GM19043 (cell line): ENCODE results near the gene CEP152.

ENCODE experiments used
- ATAC-seq: cut with Tn5 transposase; IDR thresholded peaks from one replicate; pipeline ENCODE4 v1.9.1; 2021; ENCODE audit warnings: low read depth; ENCODE audit not compliant: unreplicated experiment

Gene CEP152

DNA sequence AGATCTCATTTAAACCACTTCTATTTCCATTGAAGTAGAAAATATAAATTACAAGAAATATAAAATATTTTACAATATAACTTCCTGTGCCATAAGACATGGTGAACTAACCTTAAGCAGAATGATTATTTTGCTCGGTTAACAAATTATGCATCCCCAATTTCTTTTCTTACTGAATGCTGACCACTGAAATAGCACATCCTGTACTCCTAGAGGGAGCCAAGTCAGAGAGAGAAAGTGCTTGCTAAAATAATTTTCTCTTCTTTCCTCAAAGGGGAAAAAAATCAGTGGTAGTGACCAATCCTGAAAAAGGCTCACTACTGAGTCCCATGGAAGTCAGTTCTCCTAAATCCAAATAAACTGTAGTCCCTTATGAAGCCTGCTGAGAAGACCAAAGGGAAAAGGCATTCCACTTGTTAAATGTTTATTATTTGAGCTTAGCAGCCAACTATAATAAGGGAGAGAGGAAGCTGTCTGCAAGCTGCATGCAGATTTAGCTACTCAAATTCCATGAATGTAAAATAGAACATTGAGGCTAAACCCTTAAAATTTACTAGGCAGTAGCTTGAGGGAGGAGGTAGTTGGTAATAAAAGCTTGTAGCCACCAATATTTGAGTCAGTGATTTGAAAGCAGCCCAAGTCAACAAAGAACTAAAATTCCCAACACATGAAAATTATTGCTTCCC is 33.1 kb downstream of the CEP152 start:
- no peak for ATAC-seq

DNA sequence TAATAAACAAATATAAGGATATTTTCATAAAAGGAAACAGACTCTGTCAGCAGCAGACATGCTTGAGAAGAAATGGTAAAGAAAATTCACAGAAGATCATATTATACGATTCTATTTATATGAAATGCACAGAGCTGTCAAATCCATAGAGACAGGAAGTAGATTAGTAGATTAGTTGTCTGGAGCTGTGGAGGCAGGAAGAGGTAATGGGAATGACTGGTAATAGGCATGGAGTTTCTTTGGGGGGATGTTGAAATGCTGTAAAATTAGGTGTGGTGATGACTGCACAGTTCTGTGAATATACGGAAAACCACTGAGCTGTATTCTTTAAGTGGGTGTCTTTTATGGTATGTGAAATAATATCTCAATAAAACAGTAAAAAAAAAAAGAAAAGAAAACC is 35.3 kb downstream of the CEP152 start:
- ATAC-seq: no peak

DNA sequence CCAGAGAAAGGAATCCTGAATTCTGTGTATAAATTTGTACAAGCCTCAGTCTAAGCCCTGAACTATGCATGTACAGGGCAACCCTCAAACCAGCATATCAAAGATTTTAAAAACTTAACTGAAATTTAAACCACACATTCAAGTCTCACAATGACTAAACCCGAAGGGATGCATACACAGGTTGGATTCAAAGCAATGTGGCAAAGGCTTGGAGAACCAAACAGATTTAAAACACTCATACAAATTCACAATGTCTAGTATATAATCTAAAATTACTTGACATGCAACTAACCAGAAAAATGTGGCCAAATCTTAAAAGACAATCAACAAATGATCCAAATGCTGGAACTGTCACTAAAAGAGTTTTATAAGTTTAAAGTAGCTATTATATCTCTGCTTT is 36.4 kb downstream of the CEP152 start:
- no peak for ATAC-seq

DNA sequence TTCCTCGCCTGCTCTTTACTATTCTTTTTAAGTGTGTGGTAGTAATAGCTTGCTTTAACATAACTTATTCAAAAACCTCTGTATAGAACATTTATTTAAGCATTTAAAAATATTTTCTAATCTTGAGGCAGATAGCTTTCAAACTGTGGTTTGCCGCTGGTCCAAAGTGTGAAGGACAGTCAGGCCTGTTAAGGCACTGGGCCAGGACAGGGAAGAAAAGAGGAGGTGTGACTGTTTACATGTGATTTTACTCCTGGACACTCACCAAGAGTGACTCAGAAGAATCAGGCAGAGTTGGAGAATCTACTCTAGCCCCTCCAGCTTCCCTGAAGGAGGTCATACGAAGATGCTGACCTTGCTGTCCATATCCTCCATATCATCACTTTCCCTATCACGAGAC is 44.7 kb downstream of the CEP152 start:
- no peak for ATAC-seq

DNA sequence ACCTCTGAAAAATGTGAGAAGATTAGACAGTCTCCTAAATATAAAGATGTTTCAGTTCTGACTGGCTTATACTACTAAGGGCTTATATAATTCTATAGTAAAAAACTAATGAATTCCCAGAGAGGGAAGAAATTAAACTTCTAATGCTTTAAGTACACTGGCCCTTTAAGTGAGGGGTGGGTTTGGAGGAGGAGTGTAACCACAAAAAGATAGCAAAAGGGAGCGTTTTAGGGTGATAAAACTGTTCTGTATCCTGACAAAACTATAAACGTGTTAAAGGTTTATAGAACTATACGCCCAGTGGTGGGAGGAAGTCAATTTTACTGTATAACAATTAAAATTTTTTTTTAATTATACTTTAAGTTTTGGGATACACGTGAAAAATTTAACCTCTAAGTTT is 45.8 kb downstream of the CEP152 start:
- ATAC-seq: no peak

DNA sequence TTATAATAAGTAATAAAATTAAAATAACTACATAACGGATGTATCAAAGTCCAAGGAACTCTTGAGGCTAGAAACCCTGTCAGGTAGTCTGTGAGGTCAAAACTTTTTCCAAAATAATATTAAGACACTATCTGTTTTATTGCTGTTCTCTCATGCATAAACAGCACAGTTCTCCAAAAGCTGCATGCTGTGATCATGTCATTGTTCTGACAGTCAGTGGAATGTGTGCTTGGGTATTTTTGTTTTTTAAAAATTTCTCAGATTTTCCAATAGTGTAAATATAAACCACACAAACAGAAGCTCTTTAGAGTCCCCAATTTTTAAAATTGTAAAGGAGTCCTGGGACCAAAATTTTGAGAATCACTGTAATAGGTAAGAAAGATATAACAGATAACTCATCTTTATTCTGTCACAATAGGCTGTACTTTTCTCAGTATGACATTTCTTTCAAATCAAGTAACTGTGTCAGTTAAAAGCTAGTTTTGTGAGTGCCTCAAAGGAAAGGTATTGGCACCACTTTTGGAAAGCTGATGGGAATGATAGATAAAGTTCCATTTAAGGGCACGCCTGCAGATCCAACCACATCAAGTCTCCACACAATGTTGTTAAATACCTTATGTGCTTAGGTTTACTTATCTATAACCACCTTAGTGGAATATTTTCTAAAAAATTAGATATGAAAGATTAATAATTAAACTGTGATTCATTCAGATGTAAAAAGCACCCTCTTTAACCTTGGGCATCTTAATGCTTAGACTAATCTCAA is 49.3 kb downstream of the CEP152 start:
- no peak for ATAC-seq

DNA sequence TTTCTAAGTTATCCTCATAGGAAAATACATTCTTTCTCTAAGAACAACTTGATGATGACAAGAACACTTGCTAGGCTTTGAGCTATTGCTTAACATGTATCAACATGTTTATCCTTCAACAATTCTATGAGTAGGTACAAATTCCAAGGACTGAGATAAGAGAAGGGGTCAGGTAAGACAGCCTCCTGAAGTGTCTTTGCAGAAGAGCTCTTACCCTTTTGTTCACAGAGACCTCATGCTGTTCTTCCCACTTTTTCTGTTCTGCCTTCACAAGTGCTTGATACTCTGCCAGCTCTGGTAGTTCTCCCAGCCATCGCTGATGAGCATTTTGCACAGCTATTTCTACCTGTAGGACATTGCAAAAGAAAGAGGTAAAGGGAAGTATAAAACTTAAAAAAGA is 50.9 kb downstream of the CEP152 start:
- no peak for ATAC-seq

DNA sequence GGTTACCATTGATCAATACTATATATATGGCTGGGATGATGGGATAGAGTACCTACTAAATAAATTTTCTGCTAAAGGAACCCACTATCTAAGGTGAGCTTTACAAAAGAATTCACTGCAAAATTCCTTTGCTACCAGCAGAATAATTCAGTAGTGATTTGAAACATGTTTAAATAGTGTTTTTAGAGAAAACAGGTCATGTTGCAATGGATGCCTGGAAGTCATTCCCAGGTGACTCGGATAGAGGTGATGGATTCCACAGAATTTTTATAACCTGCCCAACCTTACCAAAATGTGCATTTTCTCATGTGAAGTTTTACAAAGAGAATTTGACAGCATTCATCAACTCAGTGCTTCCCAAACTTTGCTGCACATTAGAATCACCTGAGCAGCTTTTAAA is 53.2 kb downstream of the CEP152 start:
- no peak for ATAC-seq

DNA sequence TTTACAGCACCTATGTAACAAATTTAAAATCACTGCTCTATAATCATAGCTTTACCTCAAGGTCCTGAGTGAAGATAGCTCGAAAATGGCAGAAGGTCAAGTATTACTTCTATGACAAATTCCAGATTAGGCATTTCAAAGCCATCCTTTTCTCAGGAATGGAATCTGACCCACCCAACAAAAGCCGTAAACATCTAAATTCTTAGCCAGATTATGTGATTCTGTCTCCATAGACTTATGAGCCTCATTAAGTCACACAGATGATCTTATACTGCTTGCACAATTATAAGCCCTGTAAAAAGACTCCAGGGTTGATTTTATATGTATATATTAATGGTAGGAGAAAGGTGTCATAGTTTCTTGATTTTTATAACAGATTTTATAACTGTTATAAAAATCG is 56.9 kb downstream of the CEP152 start:
- no peak for ATAC-seq

DNA sequence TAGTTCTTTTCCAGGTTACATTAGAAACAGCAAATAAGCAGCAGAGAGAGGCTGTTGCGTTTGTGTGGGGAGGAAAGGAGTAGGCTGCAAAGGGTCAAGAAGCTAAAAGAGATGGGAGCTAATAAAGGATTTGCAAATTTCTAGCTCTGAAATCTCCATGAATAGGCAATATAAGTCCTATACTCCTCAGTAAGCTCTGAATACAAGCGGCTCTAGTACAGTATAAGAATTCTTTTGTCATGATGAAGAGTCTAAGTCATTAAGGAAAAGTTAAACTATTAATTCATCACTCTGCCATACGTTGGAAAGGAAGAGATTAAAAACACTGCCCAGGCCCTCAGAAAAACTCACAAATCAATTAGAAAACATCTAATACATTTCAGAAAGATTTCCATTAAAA is 59.3 kb downstream of the CEP152 start:
- no peak for ATAC-seq

DNA sequence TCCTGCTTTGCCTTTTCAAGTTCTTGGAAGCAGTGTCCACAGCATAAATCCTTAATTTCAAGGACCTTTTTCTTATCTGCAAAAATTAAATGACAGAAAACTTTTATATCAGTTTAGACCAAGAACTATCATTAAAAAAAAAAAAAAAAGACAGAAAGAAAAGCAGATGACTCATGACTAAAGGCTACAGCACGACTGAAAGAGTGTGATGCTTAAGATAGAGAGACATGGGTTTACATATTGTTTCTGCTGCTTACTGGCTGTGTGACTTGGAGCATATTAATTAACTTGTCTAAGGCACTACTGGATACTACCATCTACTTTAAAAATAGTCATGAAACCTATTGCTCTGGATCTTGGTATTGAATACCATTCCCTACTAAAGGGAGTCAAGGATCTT is 62.3 kb downstream of the CEP152 start:
- ATAC-seq: no peak

DNA sequence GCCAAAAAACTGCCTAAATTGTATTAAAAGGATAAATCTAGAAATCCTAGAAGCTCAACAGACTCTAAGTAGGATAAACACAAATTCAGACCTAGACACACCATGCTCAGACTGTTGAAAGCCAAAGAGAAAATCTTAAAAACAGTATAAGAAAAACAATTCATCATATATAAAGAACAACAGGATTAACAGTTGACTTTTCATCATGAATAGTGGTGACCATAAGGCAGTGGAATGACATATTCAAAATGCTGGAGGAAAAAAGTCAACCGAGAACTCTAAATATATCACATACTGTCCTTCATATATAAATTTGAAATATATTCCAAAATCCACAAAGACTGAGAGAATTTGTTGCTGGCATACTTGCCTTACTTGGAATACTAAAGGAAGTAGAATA is 77.3 kb downstream of the CEP152 start:
- ATAC-seq: no peak

DNA sequence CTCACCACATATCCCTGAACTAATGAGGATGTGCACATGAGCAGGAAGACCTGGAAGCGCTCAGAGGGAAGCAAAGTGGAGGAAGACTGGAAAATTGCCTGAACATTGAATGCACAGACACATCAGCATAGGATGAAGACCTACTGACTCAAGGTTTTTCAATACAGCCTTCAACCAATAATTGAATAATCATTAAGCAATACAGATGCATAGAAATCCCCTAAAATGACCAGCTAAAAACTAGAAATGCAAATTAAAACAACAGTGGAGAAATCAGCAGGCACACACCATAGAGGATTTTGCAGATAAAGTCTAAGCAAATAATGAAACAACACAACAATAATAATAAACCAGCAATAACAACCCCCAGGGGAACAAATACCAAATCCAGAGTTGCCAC is 80.4 kb downstream of the CEP152 start:
- no peak for ATAC-seq

DNA sequence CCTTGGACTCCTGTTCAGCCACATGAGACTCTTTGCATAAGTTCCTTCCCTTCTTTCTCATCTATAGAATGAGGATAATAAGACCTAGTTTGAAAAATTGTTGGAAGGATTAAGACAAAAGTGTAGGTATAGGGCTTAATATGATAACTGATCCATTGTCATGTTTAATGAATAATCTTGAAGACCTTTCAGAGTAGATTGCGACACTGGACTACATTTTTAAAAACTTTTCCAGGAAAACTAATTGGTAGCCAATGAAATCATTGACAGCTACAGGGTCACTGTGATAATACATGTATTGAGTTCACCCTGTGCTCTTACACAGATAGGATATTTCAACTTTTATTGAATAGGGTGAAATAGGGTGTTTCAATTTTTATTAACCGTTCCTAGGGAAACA is 86.9 kb downstream of the CEP152 start:
- no peak for ATAC-seq

DNA sequence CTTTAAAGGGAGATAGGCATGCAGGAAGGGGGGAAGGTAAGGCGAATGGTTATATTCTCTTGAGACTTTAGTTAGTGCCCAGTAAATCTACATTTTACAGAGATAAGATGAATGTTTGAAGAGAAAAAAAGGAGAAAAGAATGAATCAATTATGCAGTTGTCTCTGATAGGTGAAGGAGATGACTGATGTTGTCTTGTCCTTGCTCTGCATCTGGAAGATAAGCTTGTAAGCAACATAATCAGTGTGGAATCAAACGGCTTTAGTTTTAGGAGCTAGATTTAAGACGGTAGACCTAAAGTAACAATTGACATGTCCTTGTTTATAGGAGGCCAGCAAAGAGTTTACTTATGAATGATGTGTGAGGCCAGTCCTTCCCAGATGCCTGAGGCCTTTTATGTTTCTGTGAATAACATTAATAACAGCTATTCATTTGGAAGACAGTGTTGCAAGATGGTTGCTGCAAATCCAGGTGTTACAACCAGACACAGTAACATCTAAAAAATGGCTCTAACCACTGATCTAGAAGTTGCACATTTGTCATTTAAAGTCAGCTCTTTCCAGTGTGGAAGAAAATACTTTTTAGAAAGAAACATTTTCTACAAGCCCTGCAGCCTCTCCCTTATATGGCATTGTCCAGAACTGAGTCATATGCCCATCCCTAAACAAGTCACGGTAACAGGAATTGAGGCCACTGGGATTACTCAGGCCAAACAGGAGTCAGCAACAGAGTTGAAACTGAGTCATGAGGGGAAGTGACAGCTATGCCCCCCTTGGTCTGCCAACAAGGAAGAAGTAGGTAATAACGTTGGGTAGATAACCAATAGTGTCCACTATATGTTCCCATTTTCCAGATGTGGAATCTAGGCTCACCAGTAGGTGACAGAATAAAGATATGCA is 87.9 kb downstream of the CEP152 start:
- no peak for ATAC-seq

DNA sequence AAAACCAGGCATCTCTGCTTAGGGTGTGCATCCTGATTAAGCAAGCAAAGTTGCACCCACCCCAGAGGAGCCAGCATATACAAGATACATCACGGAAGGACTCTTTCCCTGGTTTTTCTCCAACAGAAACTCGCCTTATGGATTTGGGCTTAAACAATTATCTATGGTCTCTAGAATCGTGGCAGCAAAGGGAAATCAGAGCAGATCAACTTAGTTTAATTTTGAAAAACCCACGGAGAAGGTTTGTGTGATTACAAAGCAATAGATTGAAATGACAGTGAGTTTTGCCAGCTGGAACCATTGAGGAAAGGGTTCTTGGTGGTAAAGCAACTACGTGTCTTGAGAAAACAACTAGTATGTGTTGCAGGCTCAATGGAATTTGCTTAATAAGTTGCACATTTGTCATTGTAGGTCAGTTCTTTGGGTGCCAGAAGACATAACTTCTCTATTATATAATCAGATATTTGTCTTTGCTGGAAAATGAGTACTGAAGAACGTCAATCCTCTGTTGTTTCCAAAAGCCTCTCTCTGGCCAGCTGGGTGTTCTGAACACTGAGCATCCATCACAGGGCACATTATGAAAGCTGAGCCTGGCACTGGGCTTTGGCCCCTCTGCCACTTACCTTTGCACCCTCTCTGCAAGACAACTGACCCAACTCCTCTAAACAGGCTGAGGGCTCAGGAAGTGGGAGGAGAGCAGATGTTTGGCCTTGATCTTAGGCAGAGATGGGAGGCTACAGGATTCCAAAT is 89.6 kb downstream of the CEP152 start:
- ATAC-seq: no peak

DNA sequence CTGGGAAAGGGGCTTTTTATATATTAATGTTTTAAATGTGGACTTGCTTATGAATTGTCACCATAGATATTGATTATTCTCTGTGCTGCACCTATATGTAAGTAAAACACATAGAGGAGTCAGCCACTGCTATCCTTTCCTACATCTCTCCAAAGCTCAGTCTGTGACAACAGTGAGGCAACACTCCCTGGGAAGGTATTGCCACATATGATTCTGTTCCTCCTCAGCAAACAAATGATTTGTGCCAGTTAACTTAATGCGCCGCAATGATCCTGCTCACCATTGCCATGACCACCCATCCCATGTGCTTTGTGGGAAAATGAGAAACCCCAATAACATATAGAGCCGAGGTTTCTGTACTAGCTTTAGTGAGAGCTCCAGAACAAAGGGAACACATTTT is 90.2 kb downstream of the CEP152 start:
- ATAC-seq: no peak

DNA sequence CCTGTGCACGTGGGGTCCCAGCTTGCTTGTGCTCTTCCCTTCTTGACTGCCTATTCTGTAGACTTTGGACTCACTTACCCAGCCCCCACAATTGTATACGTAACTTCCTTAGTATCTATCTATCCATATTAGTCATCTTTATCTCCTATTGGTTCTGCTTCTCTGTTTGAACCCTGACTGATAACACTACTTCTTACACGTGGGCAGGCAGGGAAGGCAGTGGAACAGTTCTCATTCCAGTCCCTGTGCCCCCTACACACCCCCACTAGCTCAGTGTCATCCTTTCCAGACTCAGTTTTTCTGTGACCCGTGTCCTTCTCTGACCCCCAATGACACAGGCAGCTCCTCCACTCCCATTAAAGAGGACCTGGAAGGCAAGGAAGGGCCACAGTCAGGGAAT is 91.2 kb downstream of the CEP152 start:
- ATAC-seq: no peak

DNA sequence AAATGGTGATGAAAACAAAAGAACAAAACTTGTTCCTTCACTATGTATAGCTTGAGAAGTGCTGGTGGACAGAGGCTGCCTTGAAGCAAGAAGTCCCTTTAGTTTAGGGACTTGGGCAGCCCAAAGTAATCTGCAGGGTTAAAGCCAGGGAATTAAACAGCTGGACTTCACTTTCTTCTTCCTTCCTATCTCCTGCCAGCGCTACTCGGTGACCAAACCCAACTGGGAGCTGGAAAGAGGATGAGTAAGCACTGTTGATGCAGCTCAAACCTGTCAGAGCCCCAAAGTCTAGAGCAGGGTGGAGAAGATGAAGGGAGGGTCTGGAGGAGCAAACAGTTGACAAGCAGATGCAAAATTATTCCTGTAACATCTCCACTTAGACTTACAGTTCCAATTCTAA is 92.2 kb downstream of the CEP152 start:
- ATAC-seq: no peak

DNA sequence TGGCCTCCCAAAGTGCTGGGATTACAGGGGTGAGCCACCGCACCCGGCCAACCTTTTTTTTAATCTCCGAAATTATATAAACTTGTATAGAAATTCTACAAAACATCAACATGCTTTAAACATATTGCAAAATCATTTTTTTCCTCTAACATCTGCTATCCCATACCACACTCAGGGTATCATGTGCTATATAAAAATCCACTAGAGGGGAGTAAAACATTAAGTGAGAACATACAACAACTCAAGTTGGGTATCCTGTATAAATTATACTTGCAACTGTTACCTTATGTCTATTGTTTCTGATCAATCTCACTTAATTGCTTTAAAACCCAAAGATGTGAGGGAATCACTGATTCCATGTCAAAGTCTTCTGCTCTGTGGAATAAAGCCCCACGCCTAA is 93.4 kb downstream of the CEP152 start:
- ATAC-seq: no peak

DNA sequence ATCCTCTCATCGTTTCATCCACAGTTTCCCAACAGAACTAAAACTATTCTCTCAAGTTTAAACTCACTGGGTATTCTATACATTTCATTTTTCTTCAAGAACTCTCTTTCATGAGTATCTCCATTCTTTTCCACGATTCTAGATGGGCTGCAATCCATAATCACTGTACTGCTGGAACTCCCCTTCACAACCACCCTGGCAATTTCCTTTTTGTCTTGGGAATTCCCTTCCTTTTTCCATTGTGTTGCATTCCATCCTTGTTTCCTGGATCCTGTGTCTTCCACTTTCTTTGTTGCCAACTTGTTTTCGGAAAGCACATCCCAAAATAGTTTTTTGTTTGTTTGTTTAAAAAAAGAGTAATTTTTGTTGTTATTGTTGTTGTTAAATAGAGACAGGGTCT is 98.3 kb downstream of the CEP152 start:
- no peak for ATAC-seq
